ENCODE results near the gene CNTN6. TPM values are rescaled to one million over a fixed set of nuclear protein-coding genes. Genes with fewer than 3 reads are reported as not detected.

Gene CNTN6
- total RNA-seq, 1 experiment from 2014 or later = not detected

- peaks cover 66% of the 10 kb centered on the region for H3K36me3 Mint-ChIP-seq
- DNase-seq (ENCODE audit: low spot score) (no peak), ATAC-seq (no peak)
- H3K27me3 Mint-ChIP-seq (ENCODE audit: low read depth) = peaks cover 10% of the 10 kb centered on the region; the same call in 1 of the 2 replicates
- POLR2A ChIA-PET = no interaction called here
- H3K4me1 Mint-ChIP-seq = no peaks in the 10 kb centered on the region
- no peak for TF ChIP-seq TP53 (CRISPR knock-in tag; IDR thresholded peaks at IDR 0.05)
- TF ChIP-seq, protein P1, sequence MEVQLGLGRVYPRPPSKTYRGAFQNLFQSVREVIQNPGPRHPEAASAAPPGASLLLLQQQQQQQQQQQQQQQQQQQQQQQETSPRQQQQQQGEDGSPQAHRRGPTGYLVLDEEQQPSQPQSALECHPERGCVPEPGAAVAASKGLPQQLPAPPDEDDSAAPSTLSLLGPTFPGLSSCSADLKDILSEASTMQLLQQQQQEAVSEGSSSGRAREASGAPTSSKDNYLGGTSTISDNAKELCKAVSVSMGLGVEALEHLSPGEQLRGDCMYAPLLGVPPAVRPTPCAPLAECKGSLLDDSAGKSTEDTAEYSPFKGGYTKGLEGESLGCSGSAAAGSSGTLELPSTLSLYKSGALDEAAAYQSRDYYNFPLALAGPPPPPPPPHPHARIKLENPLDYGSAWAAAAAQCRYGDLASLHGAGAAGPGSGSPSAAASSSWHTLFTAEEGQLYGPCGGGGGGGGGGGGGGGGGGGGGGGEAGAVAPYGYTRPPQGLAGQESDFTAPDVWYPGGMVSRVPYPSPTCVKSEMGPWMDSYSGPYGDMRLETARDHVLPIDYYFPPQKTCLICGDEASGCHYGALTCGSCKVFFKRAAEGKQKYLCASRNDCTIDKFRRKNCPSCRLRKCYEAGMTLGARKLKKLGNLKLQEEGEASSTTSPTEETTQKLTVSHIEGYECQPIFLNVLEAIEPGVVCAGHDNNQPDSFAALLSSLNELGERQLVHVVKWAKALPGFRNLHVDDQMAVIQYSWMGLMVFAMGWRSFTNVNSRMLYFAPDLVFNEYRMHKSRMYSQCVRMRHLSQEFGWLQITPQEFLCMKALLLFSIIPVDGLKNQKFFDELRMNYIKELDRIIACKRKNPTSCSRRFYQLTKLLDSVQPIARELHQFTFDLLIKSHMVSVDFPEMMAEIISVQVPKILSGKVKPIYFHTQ (CRISPR knock-in tag; IDR thresholded peaks at IDR 0.05) = no peak
- no peak for TF ChIP-seq FOXP1 (CRISPR knock-in tag; IDR thresholded peaks at IDR 0.05; ENCODE audit: borderline replicate concordance)
- TF ChIP-seq, protein P2, sequence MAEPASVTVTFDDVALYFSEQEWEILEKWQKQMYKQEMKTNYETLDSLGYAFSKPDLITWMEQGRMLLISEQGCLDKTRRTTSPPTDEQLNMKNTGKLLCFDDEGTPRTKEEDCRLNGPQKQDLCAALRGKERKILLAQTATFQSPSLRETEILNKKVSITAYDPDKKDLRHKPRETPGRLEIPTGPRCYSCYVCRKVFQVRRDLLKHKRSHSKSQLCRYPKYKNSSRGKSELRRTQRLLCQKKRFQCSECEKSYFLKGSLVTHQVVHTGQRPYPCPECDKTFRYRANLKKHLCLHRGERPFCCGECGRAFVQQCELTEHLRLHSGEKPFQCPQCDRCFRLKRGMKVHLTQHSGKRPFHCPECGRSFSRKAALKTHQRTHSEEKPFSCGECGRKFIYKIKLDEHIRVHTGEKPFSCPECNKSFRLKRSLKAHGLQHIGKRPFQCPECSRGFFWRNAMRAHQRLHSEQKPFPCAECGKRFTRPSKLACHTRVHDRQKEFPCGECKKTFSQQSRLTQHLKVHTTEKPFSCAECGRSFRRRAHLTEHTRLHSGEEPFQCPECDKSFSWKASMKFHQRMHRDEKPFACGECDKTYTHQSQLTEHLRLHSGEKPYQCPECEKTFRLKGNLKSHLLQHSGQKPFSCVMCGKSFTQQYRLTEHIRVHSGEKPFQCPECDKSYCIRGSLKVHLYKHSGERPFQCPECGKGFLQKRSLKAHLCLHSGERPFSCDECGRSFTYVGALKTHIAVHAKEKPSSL (CRISPR knock-in tag; conservative IDR thresholded peaks at IDR 0.05) = no peak
- no peak for TF ChIP-seq ZNF416 (CRISPR knock-in tag; IDR thresholded peaks at IDR 0.05)
- no peak for TF ChIP-seq NR2C2 (CRISPR knock-in tag; IDR thresholded peaks at IDR 0.05)
- no peak for TF ChIP-seq GABPB1 (CRISPR knock-in tag; IDR thresholded peaks at IDR 0.05)
- TF ChIP-seq ZNF121 (CRISPR knock-in tag; IDR thresholded peaks at IDR 0.05) = no peak
- no peak for TF ChIP-seq ZNF512 (CRISPR knock-in tag; IDR thresholded peaks at IDR 0.05; ENCODE audit: borderline replicate concordance)
- CTCF ChIA-PET = no interaction called here
- H3K9me3 Mint-ChIP-seq = peaks cover 92% of the 10 kb centered on the region
- no peak overlapping the region for H3K27ac Mint-ChIP-seq
- no peak overlapping the region for H3K4me3 Mint-ChIP-seq
Measured at GRCh38 chr3:1117843-1118473, 25.1 kb downstream of the CNTN6 start.

DNA sequence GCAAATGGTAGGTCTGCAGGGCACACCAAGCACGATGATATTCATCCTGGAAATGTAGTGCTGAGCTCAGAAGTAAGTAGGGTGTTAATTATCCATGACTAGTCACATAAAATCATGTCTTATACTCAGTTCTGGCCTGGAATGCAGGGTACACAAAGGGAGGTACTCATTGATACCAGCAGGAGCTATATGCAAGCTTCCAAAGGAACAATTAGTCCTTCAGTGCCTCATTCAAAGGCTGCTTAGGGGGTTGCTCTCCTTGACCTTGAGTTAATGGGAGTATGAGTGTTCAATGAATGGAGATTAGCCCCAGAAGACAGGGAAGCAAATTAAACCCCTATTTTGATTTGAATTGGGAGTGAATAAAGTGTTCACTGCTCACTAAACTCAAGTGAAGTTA is 38.3 kb downstream of the CNTN6 start:
- ATAC-seq = no peak
- Mint-ChIP-seq H3K27me3 (ENCODE audit: low read depth) (peaks cover 7% of the 10 kb centered on the region), H3K4me3 (no peak overlapping the region), H3K27ac (no peak overlapping the region), H3K9me3 (peaks cover 69% of the 10 kb centered on the region), H3K4me1 (no peaks in the 10 kb centered on the region), H3K36me3 (peaks cover 61% of the 10 kb centered on the region)
- TF ChIP-seq PRRX2 (CRISPR knock-in tag; IDR thresholded peaks at IDR 0.05) = no peak
- no peak for TF ChIP-seq FOXK1 (CRISPR knock-in tag; IDR thresholded peaks at IDR 0.05)
- TF ChIP-seq, protein P3, sequence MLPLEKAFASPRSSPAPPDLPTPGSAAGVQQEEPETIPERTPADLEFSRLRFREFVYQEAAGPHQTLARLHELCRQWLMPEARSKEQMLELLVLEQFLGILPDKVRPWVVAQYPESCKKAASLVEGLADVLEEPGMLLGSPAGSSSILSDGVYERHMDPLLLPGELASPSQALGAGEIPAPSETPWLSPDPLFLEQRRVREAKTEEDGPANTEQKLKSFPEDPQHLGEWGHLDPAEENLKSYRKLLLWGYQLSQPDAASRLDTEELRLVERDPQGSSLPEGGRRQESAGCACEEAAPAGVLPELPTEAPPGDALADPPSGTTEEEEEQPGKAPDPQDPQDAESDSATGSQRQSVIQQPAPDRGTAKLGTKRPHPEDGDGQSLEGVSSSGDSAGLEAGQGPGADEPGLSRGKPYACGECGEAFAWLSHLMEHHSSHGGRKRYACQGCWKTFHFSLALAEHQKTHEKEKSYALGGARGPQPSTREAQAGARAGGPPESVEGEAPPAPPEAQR (CRISPR knock-in tag; IDR thresholded peaks at IDR 0.05) = no peak
- no peak for TF ChIP-seq ATF2 (CRISPR knock-in tag; IDR thresholded peaks at IDR 0.05; ENCODE audit: borderline replicate concordance, low read depth)
- TF ChIP-seq, protein P4, sequence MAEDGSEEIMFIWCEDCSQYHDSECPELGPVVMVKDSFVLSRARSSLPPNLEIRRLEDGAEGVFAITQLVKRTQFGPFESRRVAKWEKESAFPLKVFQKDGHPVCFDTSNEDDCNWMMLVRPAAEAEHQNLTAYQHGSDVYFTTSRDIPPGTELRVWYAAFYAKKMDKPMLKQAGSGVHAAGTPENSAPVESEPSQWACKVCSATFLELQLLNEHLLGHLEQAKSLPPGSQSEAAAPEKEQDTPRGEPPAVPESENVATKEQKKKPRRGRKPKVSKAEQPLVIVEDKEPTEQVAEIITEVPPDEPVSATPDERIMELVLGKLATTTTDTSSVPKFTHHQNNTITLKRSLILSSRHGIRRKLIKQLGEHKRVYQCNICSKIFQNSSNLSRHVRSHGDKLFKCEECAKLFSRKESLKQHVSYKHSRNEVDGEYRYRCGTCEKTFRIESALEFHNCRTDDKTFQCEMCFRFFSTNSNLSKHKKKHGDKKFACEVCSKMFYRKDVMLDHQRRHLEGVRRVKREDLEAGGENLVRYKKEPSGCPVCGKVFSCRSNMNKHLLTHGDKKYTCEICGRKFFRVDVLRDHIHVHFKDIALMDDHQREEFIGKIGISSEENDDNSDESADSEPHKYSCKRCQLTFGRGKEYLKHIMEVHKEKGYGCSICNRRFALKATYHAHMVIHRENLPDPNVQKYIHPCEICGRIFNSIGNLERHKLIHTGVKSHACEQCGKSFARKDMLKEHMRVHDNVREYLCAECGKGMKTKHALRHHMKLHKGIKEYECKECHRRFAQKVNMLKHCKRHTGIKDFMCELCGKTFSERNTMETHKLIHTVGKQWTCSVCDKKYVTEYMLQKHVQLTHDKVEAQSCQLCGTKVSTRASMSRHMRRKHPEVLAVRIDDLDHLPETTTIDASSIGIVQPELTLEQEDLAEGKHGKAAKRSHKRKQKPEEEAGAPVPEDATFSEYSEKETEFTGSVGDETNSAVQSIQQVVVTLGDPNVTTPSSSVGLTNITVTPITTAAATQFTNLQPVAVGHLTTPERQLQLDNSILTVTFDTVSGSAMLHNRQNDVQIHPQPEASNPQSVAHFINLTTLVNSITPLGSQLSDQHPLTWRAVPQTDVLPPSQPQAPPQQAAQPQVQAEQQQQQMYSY (CRISPR knock-in tag; IDR thresholded peaks at IDR 0.05) = no peak
- no peak for TF ChIP-seq RORB (CRISPR knock-in tag; IDR thresholded peaks at IDR 0.05)
- no peak for TF ChIP-seq ATF1 (CRISPR knock-in tag; IDR thresholded peaks at IDR 0.05)
- CTCF ChIA-PET = no interaction called here
- POLR2A ChIA-PET = no interaction called here
- no peak for DNase-seq (ENCODE audit: low spot score)
